Lower leg skin (tissue), 3 donors: ENCODE results near the gene MS4A4A.

Experiments
- POLR2A ChIP-seq, 2 donors: fragments of 450-650 bp; IDR thresholded peaks; one replicate each; pipeline ENCODE4 v1.6.1; 2016 to 2017; ENCODE audit warnings: antibody characterized with exemption in 2 of 2, mild to moderate bottlenecking in 1 of 2, moderate library complexity in 1 of 2
- TF ChIP-seq, protein P1 (sequence below), 3 donors: fragments of 450-650 bp; IDR thresholded peaks; one replicate each; pipeline ENCODE4 v1.5.1; 2016; ENCODE audit warnings: antibody characterized with exemption in 3 of 3, mild to moderate bottlenecking in 3 of 3, moderate library complexity in 2 of 3

DNA sequence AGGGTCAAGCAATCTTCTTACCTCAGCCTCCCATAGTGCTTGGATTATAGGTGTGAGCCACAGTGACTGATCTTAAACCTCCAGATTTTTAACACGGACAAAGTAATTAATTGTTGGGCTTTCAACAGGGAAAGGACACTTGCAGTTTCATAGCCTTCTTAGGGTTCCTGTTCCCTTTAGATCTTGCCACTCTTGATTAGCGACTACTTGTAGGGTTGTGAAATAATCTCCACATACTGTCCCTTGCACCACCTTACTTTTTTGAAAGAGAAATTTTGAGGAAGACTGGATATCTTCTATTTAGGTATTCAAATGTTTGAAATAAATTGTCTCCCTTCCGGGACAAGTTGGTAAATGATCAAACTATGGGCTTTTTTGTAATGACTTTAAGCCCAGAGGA, 45.1 kb upstream of the MS4A4A start:
- TF ChIP-seq, protein P1, sequence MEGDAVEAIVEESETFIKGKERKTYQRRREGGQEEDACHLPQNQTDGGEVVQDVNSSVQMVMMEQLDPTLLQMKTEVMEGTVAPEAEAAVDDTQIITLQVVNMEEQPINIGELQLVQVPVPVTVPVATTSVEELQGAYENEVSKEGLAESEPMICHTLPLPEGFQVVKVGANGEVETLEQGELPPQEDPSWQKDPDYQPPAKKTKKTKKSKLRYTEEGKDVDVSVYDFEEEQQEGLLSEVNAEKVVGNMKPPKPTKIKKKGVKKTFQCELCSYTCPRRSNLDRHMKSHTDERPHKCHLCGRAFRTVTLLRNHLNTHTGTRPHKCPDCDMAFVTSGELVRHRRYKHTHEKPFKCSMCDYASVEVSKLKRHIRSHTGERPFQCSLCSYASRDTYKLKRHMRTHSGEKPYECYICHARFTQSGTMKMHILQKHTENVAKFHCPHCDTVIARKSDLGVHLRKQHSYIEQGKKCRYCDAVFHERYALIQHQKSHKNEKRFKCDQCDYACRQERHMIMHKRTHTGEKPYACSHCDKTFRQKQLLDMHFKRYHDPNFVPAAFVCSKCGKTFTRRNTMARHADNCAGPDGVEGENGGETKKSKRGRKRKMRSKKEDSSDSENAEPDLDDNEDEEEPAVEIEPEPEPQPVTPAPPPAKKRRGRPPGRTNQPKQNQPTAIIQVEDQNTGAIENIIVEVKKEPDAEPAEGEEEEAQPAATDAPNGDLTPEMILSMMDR (IDR thresholded peaks at IDR 0.05) = no peak
- TF ChIP-seq POLR2A (IDR thresholded peaks at IDR 0.05) = no peak
